Raji (cell line): Measurements from ENCODE around the gene DOCK10.

Experiments
- POLR2A ChIP-seq: IDR thresholded peaks from 2 replicates; pipeline ENCODE4 v1.6.1; 2011; ENCODE audit warnings: low read depth, low read length, control low read depth; ENCODE audit not compliant: insufficient read depth

The DOCK10 gene

DNA sequence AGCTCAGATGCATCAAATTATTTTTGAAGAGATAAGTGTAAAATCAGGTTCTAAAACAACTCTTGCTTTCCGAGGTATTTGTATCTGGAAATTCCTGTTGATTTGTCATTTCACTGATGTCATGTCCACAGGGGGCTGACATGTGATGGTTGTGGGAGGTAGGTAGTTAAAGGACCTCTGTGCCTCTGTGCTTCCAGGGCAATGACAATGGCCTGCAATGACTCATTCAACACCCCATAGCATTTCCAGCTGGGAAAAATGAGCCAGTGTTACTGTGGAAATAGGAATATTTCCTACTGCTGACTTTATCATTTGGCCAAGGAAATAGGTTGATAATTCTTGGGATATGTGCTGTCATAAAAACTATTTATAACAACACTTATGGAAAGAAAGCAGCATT lies 239.9 kb downstream of the DOCK10 start:
- TF ChIP-seq POLR2A = no peak

DNA sequence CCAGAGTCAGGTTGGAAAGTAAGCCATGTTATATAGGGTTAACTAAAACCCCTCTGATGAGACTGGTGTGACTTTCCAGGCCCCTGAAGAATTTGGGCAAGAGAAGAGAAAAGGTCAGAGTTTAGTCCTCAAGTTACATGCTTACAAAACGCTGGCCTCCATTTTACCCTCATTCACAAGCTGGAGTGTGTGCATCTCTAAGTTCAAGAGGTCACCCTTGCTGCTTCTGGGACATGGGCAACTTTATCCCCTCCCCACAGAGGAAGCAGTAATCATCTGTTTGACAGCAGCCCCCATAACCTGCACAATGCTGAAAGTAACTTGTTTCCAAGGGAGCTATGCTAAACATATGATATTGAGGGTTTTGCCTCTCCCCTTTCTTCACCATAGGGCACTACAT lies 240.9 kb downstream of the DOCK10 start:
- TF ChIP-seq POLR2A = no peak

DNA sequence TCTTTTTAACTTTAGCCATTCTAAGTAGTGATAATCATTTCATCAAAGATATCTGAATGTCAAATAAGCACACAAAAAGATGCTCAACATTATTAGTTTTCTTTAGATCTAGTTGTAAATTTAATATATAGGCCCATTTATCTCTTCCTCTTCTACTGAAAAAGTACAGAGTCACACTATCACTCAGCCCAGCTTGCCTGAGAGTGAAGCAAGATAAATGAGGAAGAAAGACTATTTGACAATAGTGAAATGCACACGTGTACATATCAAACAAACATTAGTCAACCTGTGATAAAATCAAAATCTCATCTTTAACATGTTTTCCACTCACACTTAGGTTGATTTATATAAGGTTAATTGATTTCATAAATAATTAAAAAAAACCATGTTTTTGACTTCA lies 242.6 kb downstream of the DOCK10 start:
- TF ChIP-seq POLR2A = no peak

DNA sequence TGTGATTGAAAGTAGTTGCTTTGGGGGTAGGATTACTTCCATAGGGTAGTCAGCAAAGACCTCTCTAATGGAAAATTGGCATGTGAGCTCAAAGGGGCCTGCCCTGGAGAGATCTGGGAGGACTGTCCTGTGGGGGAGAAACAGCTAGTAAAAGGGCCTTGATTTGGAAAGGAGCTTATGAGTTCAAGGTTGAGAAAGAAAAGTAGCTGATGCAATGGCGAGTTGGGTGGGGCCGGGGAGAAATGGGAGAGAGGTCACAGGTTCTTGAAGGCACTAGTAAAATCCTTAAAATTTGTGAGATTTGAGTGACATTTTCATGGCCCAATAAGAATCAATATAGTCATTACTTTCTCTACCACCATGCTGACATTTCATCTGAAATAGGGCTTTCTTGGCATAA lies 244.1 kb downstream of the DOCK10 start:
- TF ChIP-seq POLR2A = no peak

DNA sequence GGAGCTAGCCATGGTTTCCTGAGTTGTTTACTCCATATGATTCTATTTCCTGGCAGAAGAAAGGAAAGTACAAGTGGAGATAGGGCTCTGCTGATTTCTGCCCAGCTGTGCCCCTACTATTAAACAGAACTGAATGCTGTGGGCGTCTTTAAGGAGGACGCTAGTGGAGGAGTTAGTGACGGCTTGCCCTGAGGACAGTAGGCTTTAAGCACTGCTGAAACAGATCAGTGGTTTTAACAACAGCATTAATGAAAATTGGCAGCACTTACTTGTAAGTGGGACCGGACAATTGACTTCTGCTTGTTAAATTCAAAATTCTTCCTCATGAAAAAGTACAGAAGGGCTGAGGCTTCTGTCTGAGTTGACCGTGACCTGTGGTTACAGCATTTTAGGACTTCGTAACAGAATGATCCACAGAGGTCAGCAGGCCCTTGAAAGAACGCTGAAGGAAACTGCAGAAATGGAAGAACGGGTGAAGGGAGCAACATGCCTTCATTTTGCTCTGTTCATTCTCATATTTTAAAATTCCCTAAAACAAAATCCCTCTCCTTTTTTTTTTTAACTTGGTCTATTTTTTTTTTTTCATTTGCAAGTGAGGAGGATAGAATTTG lies 245.5 kb downstream of the DOCK10 start:
- no peak for TF ChIP-seq POLR2A

DNA sequence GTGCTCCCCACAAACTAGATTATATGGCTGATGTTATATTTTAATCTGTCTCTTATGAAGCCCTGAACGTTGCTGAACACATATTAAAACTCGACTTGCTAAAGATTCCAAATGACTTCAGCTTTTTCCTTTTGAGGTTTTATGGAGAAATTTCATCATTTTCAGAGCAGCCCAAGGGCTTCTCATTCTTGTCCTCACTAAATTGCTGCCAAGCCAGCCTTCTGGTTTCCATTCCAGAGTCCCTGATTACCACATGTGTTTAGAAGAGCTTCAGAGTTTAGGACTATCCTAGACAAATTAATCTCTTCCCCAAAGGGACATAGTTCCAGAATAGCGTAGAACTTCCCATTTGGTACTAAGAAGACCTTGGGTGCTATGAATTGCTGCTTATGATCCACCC lies 248.3 kb downstream of the DOCK10 start:
- no peak for TF ChIP-seq POLR2A

DNA sequence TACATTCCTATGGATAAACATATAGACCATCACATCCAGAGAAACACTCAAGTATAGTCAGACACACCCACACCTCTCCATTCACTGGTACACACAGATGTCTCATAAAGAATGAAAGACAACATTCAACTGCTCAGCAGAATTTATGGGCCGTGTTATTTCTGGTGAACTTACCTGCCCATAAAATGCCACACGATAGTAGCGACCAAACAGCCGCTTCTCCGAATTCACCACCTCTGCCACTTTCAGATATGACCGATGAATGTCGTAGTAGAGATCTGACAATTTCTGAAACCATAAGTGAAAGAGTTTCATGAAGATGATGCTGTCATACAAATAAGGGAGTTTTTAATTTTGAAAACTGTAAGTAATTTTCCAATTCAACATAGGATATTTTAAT lies 255.4 kb downstream of the DOCK10 start:
- TF ChIP-seq POLR2A = no peak

DNA sequence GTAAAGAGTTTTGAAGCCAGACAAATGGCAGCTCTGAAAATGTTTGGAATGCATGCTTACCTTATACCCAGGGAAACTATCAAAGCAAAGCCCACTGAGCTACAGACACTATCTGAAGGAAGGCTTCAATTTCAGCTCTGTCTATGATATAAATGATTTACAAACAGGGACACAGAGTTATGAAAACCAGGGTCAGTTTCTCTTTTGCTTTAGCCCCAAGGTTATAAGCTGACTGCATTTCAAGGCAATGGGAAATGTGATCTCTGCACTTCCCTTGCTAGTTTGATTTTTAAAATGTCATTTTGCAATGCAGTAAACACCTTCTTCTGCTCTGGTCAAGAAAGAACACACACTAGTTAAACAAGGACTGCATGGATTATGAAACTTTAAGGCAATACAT lies 260.9 kb downstream of the DOCK10 start:
- no peak for TF ChIP-seq POLR2A

DNA sequence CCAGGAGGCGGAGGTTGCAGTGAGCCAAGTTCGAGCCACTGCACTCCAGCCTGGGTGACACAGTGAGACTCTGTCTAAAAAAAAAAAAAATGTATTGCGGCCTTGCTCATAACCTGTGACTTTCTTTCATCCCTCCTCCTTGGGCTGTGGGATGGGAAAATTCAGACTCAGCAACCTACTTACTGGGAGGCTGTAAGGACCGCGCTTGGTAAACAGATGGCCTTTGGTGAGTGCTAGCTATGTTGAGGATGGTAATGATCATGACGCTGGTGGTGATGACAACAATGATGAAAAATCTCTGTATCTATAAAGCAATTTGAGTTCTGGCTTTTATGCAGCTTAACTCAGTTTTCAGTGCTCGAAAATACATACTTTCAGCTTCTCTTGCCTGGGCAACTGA lies 261.4 kb downstream of the DOCK10 start:
- TF ChIP-seq POLR2A = no peak

DNA sequence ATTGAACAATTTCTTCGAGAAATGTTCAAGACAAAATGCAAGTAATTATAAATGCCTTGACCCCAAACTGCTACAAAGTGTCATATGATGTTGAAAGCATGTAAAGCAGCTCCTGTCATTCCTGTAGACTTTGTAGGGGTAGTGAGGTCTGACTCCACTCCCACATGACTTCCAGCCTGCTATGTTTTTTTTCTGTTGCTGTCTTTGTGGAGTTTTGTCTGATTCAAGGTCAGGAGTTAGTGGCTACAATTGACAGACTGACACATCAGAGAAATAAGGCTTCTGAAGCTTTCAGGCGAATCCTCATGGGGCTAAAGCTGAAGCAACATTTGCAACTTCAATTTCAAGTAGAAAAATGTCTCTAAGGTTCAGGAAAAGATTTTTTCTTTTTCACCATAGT lies 262.2 kb downstream of the DOCK10 start:
- no peak for TF ChIP-seq POLR2A

DNA sequence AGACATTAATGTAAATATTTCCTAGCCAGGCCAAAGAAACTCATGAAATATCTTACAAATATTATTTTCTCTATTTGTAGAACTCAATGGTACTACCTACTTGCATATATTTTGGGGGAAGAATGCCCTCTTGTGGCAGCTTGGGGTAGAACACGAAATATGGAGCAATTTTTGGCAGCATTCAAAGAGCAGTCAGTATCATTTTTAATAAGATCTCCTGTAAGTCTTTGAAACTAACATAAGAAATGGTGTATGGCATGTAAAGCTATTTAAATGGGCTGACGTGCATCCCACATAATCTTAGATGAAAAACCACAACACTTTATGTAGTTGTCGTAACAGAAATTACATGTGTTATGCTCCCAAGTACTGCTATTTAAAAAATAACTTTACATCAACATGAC lies 263.8 kb downstream of the DOCK10 start:
- no peak for TF ChIP-seq POLR2A

DNA sequence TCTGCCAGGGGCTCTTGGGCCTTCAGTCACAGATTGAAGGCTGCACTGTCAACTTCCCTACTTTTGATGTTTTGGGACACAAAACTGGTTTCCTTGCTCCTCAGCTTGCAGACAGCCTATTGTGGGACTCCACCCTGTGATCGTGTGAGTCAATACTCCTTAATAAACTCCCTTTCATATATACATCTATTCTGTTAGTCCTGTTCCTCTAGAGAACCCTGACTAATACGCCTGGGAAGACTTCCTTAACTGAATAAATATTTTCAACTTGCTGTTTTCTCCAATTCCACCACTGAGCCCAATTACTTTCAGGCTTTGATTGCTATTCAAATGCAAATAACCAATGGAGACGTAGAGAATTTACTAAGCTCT lies 264.7 kb downstream of the DOCK10 start:
- no peak for TF ChIP-seq POLR2A

DNA sequence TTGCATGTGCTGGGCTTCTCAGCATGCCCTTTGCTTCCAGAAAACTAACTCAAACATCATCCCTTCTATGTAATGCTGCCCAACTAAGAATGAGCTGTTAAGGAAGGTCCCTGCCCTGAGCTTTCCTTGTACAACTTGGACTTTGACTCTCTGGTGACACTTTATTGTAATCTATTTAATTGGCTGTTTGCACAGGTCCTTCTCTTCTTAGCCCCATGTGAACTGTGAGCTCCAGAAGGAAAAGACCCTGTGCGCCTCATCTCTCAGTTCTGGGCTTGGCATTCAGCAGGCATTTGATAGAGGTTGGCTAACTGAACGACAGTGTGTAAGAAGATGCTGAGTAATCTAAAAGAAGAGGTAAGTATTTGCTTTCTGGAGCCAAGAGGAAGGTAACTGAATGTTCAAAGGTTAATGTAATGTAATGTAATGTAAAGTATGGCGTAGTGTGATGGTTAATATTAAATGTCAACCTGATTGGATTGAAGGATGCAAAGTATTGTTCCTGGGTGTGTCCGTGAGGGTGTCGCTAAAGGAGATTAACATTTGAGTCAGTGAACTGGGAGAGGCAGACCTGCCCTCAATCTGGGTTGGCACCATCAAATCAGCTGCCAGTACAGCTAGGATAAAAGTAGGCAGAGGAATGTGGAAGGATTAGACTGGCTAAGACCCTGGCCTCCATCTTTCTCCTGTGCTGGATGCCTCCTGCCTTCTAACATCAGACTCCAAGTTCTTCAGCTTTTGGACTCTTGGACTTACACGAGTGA lies 265.3 kb downstream of the DOCK10 start:
- no peak for TF ChIP-seq POLR2A

DNA sequence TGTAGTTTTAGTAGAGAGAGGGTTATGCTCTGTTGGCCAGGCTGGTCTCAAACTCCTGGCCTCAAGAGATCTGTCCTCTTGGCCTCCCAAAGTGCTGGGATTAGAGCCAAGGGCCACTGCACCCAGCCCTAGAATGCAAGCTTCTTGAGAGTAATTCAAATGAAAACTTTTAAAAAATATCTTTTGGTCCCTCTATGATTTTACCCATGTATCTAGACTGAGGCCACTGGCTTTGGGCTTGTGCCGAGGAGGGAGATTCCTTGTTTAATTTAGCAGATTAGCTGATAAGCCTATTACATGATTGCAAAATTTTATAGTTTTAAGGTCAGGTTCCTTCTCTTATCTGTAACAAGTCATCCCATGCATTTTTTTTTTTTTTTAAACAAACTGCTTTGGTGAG lies 266.6 kb downstream of the DOCK10 start:
- no peak for TF ChIP-seq POLR2A

DNA sequence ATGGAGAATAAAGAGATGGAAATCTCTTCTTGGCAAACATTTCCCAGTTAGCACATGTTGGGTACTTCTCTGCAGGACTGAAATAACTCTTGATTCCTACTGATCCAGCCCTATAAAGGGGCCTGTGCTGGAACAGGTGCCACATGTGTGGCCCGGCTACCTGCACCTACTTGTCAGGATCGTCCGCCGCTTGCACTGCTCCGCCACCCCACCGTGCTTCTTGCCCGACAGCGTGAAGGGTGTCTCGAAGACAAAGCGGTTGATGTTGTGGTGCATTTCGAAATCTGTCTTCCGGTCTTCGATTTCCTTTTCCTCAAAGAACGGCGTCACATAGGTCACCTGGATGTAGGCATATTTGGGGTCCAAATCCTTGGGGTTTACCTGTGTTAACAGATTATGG lies 267.5 kb downstream of the DOCK10 start:
- no peak for TF ChIP-seq POLR2A

DNA sequence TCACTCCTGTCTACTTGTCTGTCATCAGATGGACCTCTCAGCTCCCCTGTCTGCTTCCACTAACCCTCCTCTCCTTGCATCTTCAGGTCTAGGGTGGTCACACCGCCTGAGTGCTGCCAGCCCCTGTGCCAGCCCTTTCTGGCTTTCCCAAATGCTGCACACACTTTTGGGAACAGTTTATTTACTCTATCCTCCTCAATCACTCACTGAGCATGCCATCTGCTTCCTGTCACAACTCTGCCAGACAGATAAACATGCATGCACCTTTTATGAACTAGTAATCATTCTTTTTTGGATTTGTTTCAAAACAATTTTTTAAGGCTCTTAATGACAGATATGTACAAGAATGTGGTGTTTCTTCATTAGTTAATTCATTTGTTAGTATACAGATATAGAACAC lies 269.8 kb downstream of the DOCK10 start:
- no peak for TF ChIP-seq POLR2A

DNA sequence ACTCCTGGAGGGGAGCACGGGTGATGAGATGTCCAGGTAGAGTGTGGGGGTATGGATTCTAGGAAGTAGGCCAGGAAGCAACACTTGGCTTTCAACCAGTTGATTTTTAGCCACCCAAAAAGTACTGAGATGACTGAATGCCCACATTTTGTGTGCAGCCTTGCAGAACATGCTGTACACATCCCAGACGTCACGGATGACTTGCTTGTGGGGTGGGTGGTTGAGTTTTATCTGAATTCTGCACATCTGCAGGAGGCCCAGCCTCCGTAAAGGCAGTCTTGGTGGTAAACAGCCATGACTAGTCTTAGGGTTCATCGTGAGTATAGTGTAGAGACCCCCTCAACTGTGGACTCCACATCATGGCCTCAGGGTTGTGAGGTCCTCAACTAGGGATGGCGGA lies 272.8 kb downstream of the DOCK10 start:
- TF ChIP-seq POLR2A = no peak
